ENCODE results near the gene SETBP1. TPM values are rescaled to one million over a fixed set of nuclear protein-coding genes. Genes with fewer than 3 reads are reported as not detected.

SETBP1 gene
- total and polyA plus RNA-seq, 2 of the 8 experiments (the other 6 are each of a cell fraction or from before 2014, with no cell fraction given), result 2.0 to 6.5 TPM

- no peak overlapping the region for H2AFZ ChIP-seq (ENCODE audit: low read length)
- H4K8ac ChIP-seq (ENCODE audit: extremely low read depth, insufficient read depth, low read length), result no peak overlapping the region
- WGBS, 2 experiments (ENCODE audit: extremely low coverage in 1 of 2, insufficient coverage in 1 of 2, insufficient read length in 1 of 2, insufficient replicate concordance in 2 of 2, low coverage in 1 of 2, low lambda C conversion rate in 2 of 2, missing lambda C conversion rate in 1 of 2), result 92 to 100% methylated on average over 2 to 6 of the region's 8 CpGs
- no peak overlapping the region for H3K14ac ChIP-seq (ENCODE audit: insufficient read length)
- peak overlapping the region; percentile 58 for H4K91ac ChIP-seq (replicated peaks; ENCODE audit: insufficient read length, low read length)
- POLR2A ChIA-PET (ENCODE audit: partially characterized antibody), result no interaction called here
- no peak overlapping the region for H2AK5ac ChIP-seq (ENCODE audit: low read depth, low read length)
- DNase-seq (ENCODE audit: low read depth in 1 of 2, low spot score in 2 of 2) (no peak), FAIRE-seq (no peak)
- peak overlapping the region; percentile 73; the same call in 1 of the 2 replicates for H2BK12ac ChIP-seq (ENCODE audit: low read depth, low read length)
- no peaks in the 10 kb centered on the region for H3K9me3 ChIP-seq (ENCODE audit: insufficient read depth in 2 of 2, low read depth in 1 of 2, low read length in 1 of 2)
- H2BK5ac ChIP-seq (ENCODE audit: low read depth, low read length), result no peak overlapping the region
- peak overlapping the region; percentile 29; the same call in 1 of the 2 replicates for H3K18ac ChIP-seq (ENCODE audit: extremely low read depth, low read length)
- H2BK15ac ChIP-seq (ENCODE audit: low read length), result no peak overlapping the region
- H3K4me3 ChIP-seq (ENCODE audit: extremely low read depth in 1 of 4, insufficient read depth in 2 of 4, low read depth in 3 of 4, low read length in 4 of 4), result no peak overlapping the region
- no peak overlapping the region for H3K27ac ChIP-seq (ENCODE audit: low read depth, low read length)
- no peaks in the 10 kb centered on the region for H4K20me1 ChIP-seq (replicated peaks in 1 of 2; ENCODE audit: control insufficient read depth in 1 of 2, insufficient read depth in 2 of 2, low read length in 2 of 2)
- H3K4me1 ChIP-seq (replicated peaks in 1 of 4; ENCODE audit: control insufficient read depth in 3 of 4, insufficient read depth in 4 of 4, low read length in 3 of 4), result peaks cover 3 to 16% (median 11%) of the 10 kb centered on the region in 4 experiments; a peak in 6 of 7 replicates
- H3K23me2 ChIP-seq (ENCODE audit: low read depth, low read length), result no peaks in the 10 kb centered on the region
- no peak overlapping the region for H3K4me2 ChIP-seq (ENCODE audit: insufficient read depth in 1 of 2, low read depth in 2 of 2, low read length in 2 of 2)
- H3K79me1 ChIP-seq (ENCODE audit: low read depth, low read length), result no peaks in the 10 kb centered on the region
- H3K79me2 ChIP-seq (ENCODE audit: control insufficient read depth in 1 of 2, insufficient read depth in 2 of 2, low read length in 2 of 2), result no peaks in the 10 kb centered on the region
- no peak overlapping the region for H3K23ac ChIP-seq (ENCODE audit: insufficient read length)
- CTCF ChIA-PET (ENCODE audit: partially characterized antibody), result interaction anchor here (0.6 to 1.3 kb wide), 6 partner anchors 12 to 588 kb away, joined by 3 to 6 read pairs (median 3); no protein-coding TSS in a partner anchor
- H4K5ac ChIP-seq (ENCODE audit: insufficient read length, low read depth, low read length), result peak overlapping the region; percentile 21
- H2BK20ac ChIP-seq (ENCODE audit: low read length), result no peak overlapping the region
- H2BK120ac ChIP-seq (replicated peaks; ENCODE audit: low read depth, low read length), result no peak overlapping the region
- H3K27me3 ChIP-seq (replicated peaks in 1 of 4; ENCODE audit: control insufficient read depth in 3 of 4, extremely low read depth in 1 of 4, insufficient read depth in 3 of 4, low read length in 3 of 4), result no peaks in the 10 kb centered on the region
- no peaks in the 10 kb centered on the region for H3K36me3 ChIP-seq (ENCODE audit: control insufficient read depth in 2 of 4, insufficient read depth in 4 of 4, low read length in 3 of 4)
- no peak overlapping the region for H3K56ac ChIP-seq (replicated peaks; ENCODE audit: insufficient read length, low read depth, low read length)
- TF ChIP-seq GABPA (IDR thresholded peaks at IDR 0.05; ENCODE audit: borderline replicate concordance, insufficient read depth, low read length) (no peak), EP300 (IDR thresholded peaks at IDR 0.05; ENCODE audit: borderline replicate concordance in 1 of 2, low read depth in 2 of 2, low read length in 2 of 2) (no peak), CHD1 (IDR thresholded peaks at IDR 0.05; ENCODE audit: low read depth, low read length) (no peak), RNF2 (IDR thresholded peaks at IDR 0.05; ENCODE audit: borderline replicate concordance, low read depth, low read length, missing control alignments, poor library complexity, severe bottlenecking) (no peak), RAD21 (IDR thresholded peaks at IDR 0.05 in 1 of 2, conservative IDR thresholded peaks at IDR 0.05 in 1 of 2; ENCODE audit: low read depth in 2 of 2, low read length in 2 of 2) (no peak), SP2 (IDR thresholded peaks at IDR 0.05; ENCODE audit: low read length) (no peak), TAF1 (IDR thresholded peaks at IDR 0.05; ENCODE audit: low read depth, low read length) (no peak), TBP (IDR thresholded peaks at IDR 0.05; ENCODE audit: low read depth, low read length) (no peak), JUN (IDR thresholded peaks at IDR 0.05; ENCODE audit: low read depth, low read length) (no peak), RXRA (IDR thresholded peaks at IDR 0.05; ENCODE audit: insufficient read depth, low read depth, low read length) (no peak), ZNF274 (IDR thresholded peaks at IDR 0.05; ENCODE audit: borderline replicate concordance, extremely low read depth, low read length) (no peak), SIRT6 (IDR thresholded peaks at IDR 0.05; ENCODE audit: low read length) (no peak), SAP30 (IDR thresholded peaks at IDR 0.05; ENCODE audit: insufficient read depth, insufficient replicate concordance, low read length) (no peak), CBX8 (IDR thresholded peaks at IDR 0.05; ENCODE audit: borderline replicate concordance, low read depth, low read length) (no peak)
- H3K4ac ChIP-seq (replicated peaks; ENCODE audit: insufficient read length, low read depth, low read length), result no peak overlapping the region
- no peak overlapping the region for H3K9ac ChIP-seq (replicated peaks in 1 of 4; ENCODE audit: extremely low read depth in 1 of 4, low read depth in 3 of 4, low read length in 3 of 4)
These were observed 30.2 kb downstream of the SETBP1 start for GRCh38 chr18:44710931-44711330.

Data from H1 (cell line).